K562 (cell line): ENCODE measurements around the gene MATCAP1. TPM values are rescaled to one million over a fixed set of nuclear protein-coding genes. Genes with fewer than 3 reads are reported as not detected.

Experiments
- BCLAF1 ChIP-seq, 2 experiments: fragments of 450-650 bp in 1 of 2; IDR thresholded peaks; 2 replicates each; pipeline ENCODE4 v1.6.1; 2011 to 2017; ENCODE audit warnings: low read depth in 2 of 2, antibody characterized with exemption in 1 of 2, borderline replicate concordance in 1 of 2, low read length in 1 of 2, mild to moderate bottlenecking in 1 of 2, mixed read lengths in 1 of 2; ENCODE audit not compliant: control insufficient read depth in 1 of 2
- CC2D1A ChIP-seq: fragments of 450-650 bp; IDR thresholded peaks from 2 replicates; pipeline ENCODE4 v1.6.1; 2017; ENCODE audit warnings: mild to moderate bottlenecking
- CEBPB ChIP-seq: fragments of 450-650 bp; IDR thresholded peaks from 2 replicates; pipeline ENCODE4 v1.6.1; 2016; ENCODE audit warnings: missing genetic modification characterization, missing compliant biosample characterization
- CREB3 ChIP-seq: fragments of 450-650 bp; conservative IDR thresholded peaks from 2 replicates; pipeline ENCODE4 v1.6.1; 2016; ENCODE audit warnings: missing genetic modification characterization, low read depth, mild to moderate bottlenecking, missing compliant biosample characterization, moderate library complexity
- CREM ChIP-seq: IDR thresholded peaks from 2 replicates; pipeline ENCODE4 v1.6.1; 2014; ENCODE audit warnings: antibody characterized with exemption, low read depth
- MEF2D ChIP-seq: conservative IDR thresholded peaks from 2 replicates; pipeline ENCODE4 v1.6.1; 2016; ENCODE audit warnings: low read depth, missing genetic modification characterization, missing compliant biosample characterization
- RNF2 ChIP-seq: sonication (generic); IDR thresholded peaks from 2 replicates; pipeline ENCODE4 v1.6.1; 2016
- SIN3A ChIP-seq, 2 experiments: fragments of 150-350 bp in 1 of 2; IDR thresholded peaks; 2 replicates each; pipeline ENCODE4 v1.6.1; 2011 to 2016; ENCODE audit warnings: borderline replicate concordance in 2 of 2, low read depth in 2 of 2, low read length in 2 of 2, mild to moderate bottlenecking in 2 of 2, moderate library complexity in 2 of 2; ENCODE audit not compliant: control insufficient read depth in 1 of 2
- STAG1 ChIP-seq: sonication (generic); formaldehyde crosslinking; IDR thresholded peaks from 2 replicates; pipeline ENCODE4 v1.5.0; 2020; ENCODE audit warnings: missing genetic modification reagents, borderline replicate concordance
- TAF15 ChIP-seq: fragments of 200-400 bp; formaldehyde crosslinking; IDR thresholded peaks from 2 replicates; pipeline ENCODE4 v1.6.1; 2017; ENCODE audit warnings: mild to moderate bottlenecking, low read depth, low read length, moderate library complexity
- TEAD1 ChIP-seq, 2 experiments: fragments of 450-650 bp in 1 of 2; sonication (generic) in 1 of 2; formaldehyde crosslinking; IDR thresholded peaks; 2 replicates each; pipeline versions ENCODE4 v1.4.0 to v1.8.0; 2020 to 2022; ENCODE audit warnings: mild to moderate bottlenecking in 2 of 2, missing genetic modification reagents in 1 of 2
- ZBTB7A ChIP-seq: IDR thresholded peaks from 2 replicates; pipeline ENCODE4 v1.6.1; 2011; ENCODE audit warnings: low read depth, mild to moderate bottlenecking, low read length, moderate library complexity, borderline replicate concordance; ENCODE audit not compliant: control insufficient read depth
- ZKSCAN1 ChIP-seq: fragments of 150-350 bp; IDR thresholded peaks from 2 replicates; pipeline ENCODE4 v1.6.1; 2016; ENCODE audit warnings: low read depth, low read length
- ZNF277 ChIP-seq: fragments of 250-450 bp; sonication (Bioruptor Pico); IDR thresholded peaks from 2 replicates; pipeline ENCODE4 v1.8.0; 2022; ENCODE audit warnings: inconsistent platforms, mild to moderate bottlenecking, moderate library complexity, borderline replicate concordance
- ZNF280A ChIP-seq: fragments of 450-650 bp; IDR thresholded peaks from 2 replicates; pipeline ENCODE4 v1.6.1; 2018; ENCODE audit warnings: mild to moderate bottlenecking, low read depth; ENCODE audit not compliant: partially characterized antibody
- polyA plus RNA-seq, 8 experiments: library from polyadenylated mRNA; depleted of rRNA in 4 of 8; stranded (reverse) in 5 of 8; unstranded in 3 of 8; fragments of >200 nt; fragmentation: Nextera tagmentation in 2 of 8; fragmentation: Illumina TruSeq in 1 of 8; extraction: Ambion mirVana in 2 of 8; extraction: Trizol in 1 of 8; gene quantifications; 2 replicates each; pipeline versions ENCODE4 v1.2.1 to v1.2.3, GENCODE V29; 2011 to 2014; ENCODE audit warnings: inconsistent platforms in 1 of 8, missing spikeins in 1 of 8
- total RNA-seq, 7 experiments: library from RNA; depleted of rRNA in 6 of 7; stranded (reverse); fragments of >200 nt in 6 of 7; fragmentation: Illumina TruSeq in 2 of 7; extraction: Trizol in 2 of 7; gene quantifications; 2 replicates each; pipeline versions ENCODE4 v1.2.1 to v1.2.3, GENCODE V29; 2011 to 2021; ENCODE audit warnings: low replicate concordance in 1 of 7
- TF ChIP-seq, protein P1 (sequence below): fragments of 250-450 bp; sonication (Bioruptor Pico); IDR thresholded peaks from 2 replicates; pipeline ENCODE4 v1.8.0; 2021; ENCODE audit warnings: moderate library complexity, mild to moderate bottlenecking, inconsistent platforms
- TF ChIP-seq, protein P2 (sequence below): sonication (generic); formaldehyde crosslinking; IDR thresholded peaks from 2 replicates; pipeline ENCODE4 v1.8.0; 2022; ENCODE audit warnings: mild to moderate bottlenecking, missing genetic modification reagents, borderline replicate concordance

MATCAP1 gene
- total and polyA plus RNA-seq, 9 of the 15 experiments (the other 6 are each of a cell fraction or from before 2014, with no cell fraction given), result 3.4 to 20.5 (median 10.3) TPM

DNA sequence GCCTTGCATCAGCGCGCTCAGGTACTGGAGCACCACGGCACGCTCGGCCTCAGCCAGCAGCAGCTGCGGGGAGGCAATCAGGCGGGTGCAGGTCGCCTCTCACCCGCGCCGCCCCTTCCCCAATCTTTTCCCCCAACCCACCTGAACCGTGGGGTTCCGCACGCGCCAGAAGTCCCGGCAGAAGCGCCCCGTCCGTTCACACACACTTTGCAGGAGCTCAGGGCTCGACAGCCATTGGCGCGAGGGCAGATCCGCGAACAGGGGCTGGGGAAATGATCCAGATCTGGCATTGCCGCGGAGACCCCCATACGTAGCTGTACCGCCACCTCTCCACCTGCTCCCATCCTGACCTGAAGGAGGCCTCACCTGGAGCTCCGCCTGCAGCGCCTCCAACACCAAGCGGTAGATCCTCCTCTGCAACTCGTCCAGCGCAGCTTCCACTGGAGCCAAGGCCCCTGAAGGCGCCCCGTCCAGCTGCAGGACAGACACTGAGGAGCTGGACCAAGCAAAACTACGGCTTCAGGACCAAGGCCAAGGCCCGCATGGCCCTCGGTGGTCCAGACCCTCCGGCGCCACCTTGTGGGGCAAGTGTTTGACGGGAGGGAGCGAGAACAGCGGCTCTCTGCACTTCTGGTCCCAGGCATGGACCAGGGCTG is 1.4 kb upstream of the MATCAP1 start (continued):
- TF ChIP-seq BCLAF1 (IDR thresholded peaks at IDR 0.05; ENCODE audit: borderline replicate concordance in 1 of 2, control insufficient read depth in 1 of 2, low read depth in 2 of 2, low read length in 1 of 2) (no peak), CREM (peak; percentile 73), STAG1 (CRISPR knock-in tag) (peak; percentile 76; the same call in 1 of the 2 replicates), CEBPB (no peak), ZNF280A (no peak), TEAD1 (CRISPR knock-in tag; IDR thresholded peaks at IDR 0.05) (peak in 1 of 2 experiments; percentile 93; a peak in 2 of 4 replicates), TAF15 (no peak), ZNF277 (CRISPR knock-in tag) (no peak), MEF2D (tag) (no peak), CREB3 (tag) (no peak), SIN3A (IDR thresholded peaks at IDR 0.05; ENCODE audit: borderline replicate concordance in 2 of 2, control insufficient read depth in 1 of 2, low read depth in 2 of 2, low read length in 2 of 2) (peak; percentile 92 to 99), ZKSCAN1 (no peak), RNF2 (0 out of 2 replicates have a peak, but pooled peaks have one; percentile 21), CC2D1A (peak; percentile 56; the same call in 1 of the 2 replicates), ZBTB7A (peak; percentile 95)
- TF ChIP-seq, protein P1, sequence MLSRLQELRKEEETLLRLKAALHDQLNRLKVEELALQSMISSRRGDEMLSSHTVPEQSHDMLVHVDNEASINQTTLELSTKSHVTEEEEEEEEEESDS (CRISPR knock-in tag), result no peak
- TF ChIP-seq, protein P2, sequence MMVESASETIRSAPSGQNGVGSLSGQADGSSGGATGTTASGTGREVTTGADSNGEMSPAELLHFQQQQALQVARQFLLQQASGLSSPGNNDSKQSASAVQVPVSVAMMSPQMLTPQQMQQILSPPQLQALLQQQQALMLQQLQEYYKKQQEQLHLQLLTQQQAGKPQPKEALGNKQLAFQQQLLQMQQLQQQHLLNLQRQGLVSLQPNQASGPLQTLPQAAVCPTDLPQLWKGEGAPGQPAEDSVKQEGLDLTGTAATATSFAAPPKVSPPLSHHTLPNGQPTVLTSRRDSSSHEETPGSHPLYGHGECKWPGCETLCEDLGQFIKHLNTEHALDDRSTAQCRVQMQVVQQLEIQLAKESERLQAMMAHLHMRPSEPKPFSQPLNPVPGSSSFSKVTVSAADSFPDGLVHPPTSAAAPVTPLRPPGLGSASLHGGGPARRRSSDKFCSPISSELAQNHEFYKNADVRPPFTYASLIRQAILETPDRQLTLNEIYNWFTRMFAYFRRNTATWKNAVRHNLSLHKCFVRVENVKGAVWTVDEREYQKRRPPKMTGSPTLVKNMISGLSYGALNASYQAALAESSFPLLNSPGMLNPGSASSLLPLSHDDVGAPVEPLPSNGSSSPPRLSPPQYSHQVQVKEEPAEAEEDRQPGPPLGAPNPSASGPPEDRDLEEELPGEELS, result peak; percentile 71; the same call in 1 of the 2 replicates
